Fibroblast of the aortic adventitia (primary cell): Measurements from ENCODE around the gene DYNLT5. TPM values are rescaled to one million over a fixed set of nuclear protein-coding genes. Genes with fewer than 3 reads are reported as not detected.
A peak's percentile ranks its signal among the peaks of the same experiment; 100 is the strongest.

Experiments
- DNase-seq: peaks from one replicate; pipeline ENCODE4 v3.0.0-alpha.2; 2010; ENCODE audit warnings: low read depth
- H3K4me3 ChIP-seq: 2 replicates; pipeline ENCODE4 v1.5.1; 2011; ENCODE audit warnings: low read depth, mild to moderate bottlenecking, control low read depth, low read length, moderate library complexity
- CTCF ChIP-seq: IDR thresholded peaks from 2 replicates; pipeline ENCODE4 v1.5.1; 2011; ENCODE audit warnings: mild to moderate bottlenecking, low read length, control low read depth, inconsistent platforms; ENCODE audit not compliant: insufficient read depth
- total RNA-seq: library from RNA; depleted of rRNA; stranded (reverse); fragments of >200 nt; gene quantifications from 2 replicates; pipeline ENCODE4 v1.2.3, GENCODE V29; 2012; ENCODE audit warnings: low replicate concordance

DYNLT5 gene
- total RNA-seq, 1 donor, result 1.4 TPM

GRCh38 chr1:66764994-66765578, 12.8 kb downstream of the DYNLT5 start:
- peak; percentile 69 for TF ChIP-seq CTCF
- H3K4me3 ChIP-seq, result no peak overlapping the region
- DNase-seq, result peak; percentile 75

GRCh38 chr1:66767626-66768025, 15.4 kb downstream of the DYNLT5 start:
- DNase-seq, result no peak
- no peak overlapping the region for H3K4me3 ChIP-seq
- TF ChIP-seq CTCF, result no peak

GRCh38 chr1:66768965-66769364, 16.7 kb downstream of the DYNLT5 start:
- no peak for TF ChIP-seq CTCF
- no peak for DNase-seq
- H3K4me3 ChIP-seq, result no peak overlapping the region

GRCh38 chr1:66769512-66770229, 17.4 kb downstream of the DYNLT5 start:
- no peak for DNase-seq
- H3K4me3 ChIP-seq, result no peak overlapping the region
- no peak for TF ChIP-seq CTCF

- no peak for TF ChIP-seq CTCF
- no peak for DNase-seq
Measured at GRCh38 chr1:66770240-66770639, 18.0 kb downstream of the DYNLT5 start.

GRCh38 chr1:66770694-66771093, 18.4 kb downstream of the DYNLT5 start:
- TF ChIP-seq CTCF, result no peak
- no peak for DNase-seq
- H3K4me3 ChIP-seq, result no peak overlapping the region

More at GRCh38 chr1:66770240-66770639, 18.0 kb downstream of the DYNLT5 start:
- no peak overlapping the region for H3K4me3 ChIP-seq

- H3K4me3 ChIP-seq, result no peak overlapping the region
- no peak for TF ChIP-seq CTCF
- DNase-seq, result no peak
Measured at GRCh38 chr1:66773227-66773626, 21.0 kb downstream of the DYNLT5 start.
